T-helper 1 cell treated with Interleukin-12 subunit alpha and Interleukin-12 subunit beta and Interleukin-4 antibody, amounts not matched to agents 30 ng/mL and 1 ng/mL, for 36 hours (primary cell): ENCODE data around the gene DIRAS3. TPM values are rescaled to one million over a fixed set of nuclear protein-coding genes. Genes with fewer than 3 reads are reported as not detected.
"Not testable (repeated sequence)": the region's sequence is repeated elsewhere in the genome, so short reads cannot be mapped to it uniquely, and the experiment has no call there.

Experiments used
- intact Hi-C: fragments of 100-400 bp; cut with micrococcal nuclease; formaldehyde crosslinking; loops from one replicate; pipeline ENCODE4 v1.15.1; 2024
- total RNA-seq: library from RNA; stranded (reverse); gene quantifications from 2 replicates; pipeline ENCODE4 v1.2.3, GENCODE V29; 2022

The DIRAS3 gene
- total RNA-seq, 1 donor from 2014 or later, result not detected

- intact Hi-C loops, result no loop called here
Measured at GRCh38 chr1:68024635-68025338, 25.6 kb downstream of the DIRAS3 start.

GRCh38 chr1:68016381-68016780 is 34.0 kb downstream of the DIRAS3 start:
- intact Hi-C loops, result no loop called here

- intact Hi-C loops, result no loop called here
Measured at GRCh38 chr1:68015971-68016370, 34.5 kb downstream of the DIRAS3 start.

GRCh38 chr1:68015369-68015768 is 35.1 kb downstream of the DIRAS3 start:
- intact Hi-C loops, result no loop called here

- intact Hi-C loops, result loop anchor here (5.0 kb wide), 1 partner anchor 161 kb away; no protein-coding TSS in a partner anchor
Measured at GRCh38 chr1:68013351-68013750, 37.1 kb downstream of the DIRAS3 start.

GRCh38 chr1:68011657-68012375 is 38.6 kb downstream of the DIRAS3 start:
- intact Hi-C loops, result loop anchor here (5.0 kb wide), 1 partner anchor 160 kb away; no protein-coding TSS in a partner anchor

- intact Hi-C loops, result loop anchor here (5.0 kb wide), 1 partner anchor 158 kb away; no protein-coding TSS in a partner anchor
Measured at GRCh38 chr1:68010543-68010942, 39.9 kb downstream of the DIRAS3 start.

GRCh38 chr1:68010090-68010489 is 40.3 kb downstream of the DIRAS3 start:
- intact Hi-C loops, result loop anchor here (5.0 kb wide), 1 partner anchor 158 kb away; no protein-coding TSS in a partner anchor

- intact Hi-C loops, result not testable (repeated sequence)
Measured at GRCh38 chr1:68003626-68004025, 46.8 kb downstream of the DIRAS3 start.

- intact Hi-C loops, result no loop called here
Measured at GRCh38 chr1:68000191-68000590, 50.2 kb downstream of the DIRAS3 start.

GRCh38 chr1:67997746-67998145 is 52.7 kb downstream of the DIRAS3 start:
- intact Hi-C loops, result no loop called here

Other genes starting within 250 kb of the DIRAS3 start
- 0.12 TPM in 1 of 2 replicates, not detected in the other for gene GNG12, start 217.2 kb downstream of the DIRAS3 start, total RNA-seq
- not detected in 2 replicates for gene WLS, start 181.9 kb upstream of the DIRAS3 start, total RNA-seq